ENCODE results near the gene KLK4.

- TF ChIP-seq POLR2AphosphoS5 (IDR thresholded peaks at IDR 0.05; ENCODE audit: low read depth, low read length) = no peak
- TF ChIP-seq EGR1 (IDR thresholded peaks at IDR 0.05; ENCODE audit: low read depth) = no peak
- no peak for TF ChIP-seq ATF3 (IDR thresholded peaks at IDR 0.05)
- TF ChIP-seq CTCF (IDR thresholded peaks at IDR 0.05 in 2 of 3, conservative IDR thresholded peaks at IDR 0.05 in 1 of 3; ENCODE audit: borderline replicate concordance in 1 of 3, insufficient read depth in 1 of 3, low read depth in 2 of 3, low read length in 2 of 3) = peak; percentile 13 to 28 (median 22); a peak in 4 of 6 replicates
Observed at GRCh38 chr19:50897612-50898011, 13.6 kb downstream of the KLK4 start.
